Measurements from ENCODE around the gene SMIM20.

The SMIM20 gene

DNA sequence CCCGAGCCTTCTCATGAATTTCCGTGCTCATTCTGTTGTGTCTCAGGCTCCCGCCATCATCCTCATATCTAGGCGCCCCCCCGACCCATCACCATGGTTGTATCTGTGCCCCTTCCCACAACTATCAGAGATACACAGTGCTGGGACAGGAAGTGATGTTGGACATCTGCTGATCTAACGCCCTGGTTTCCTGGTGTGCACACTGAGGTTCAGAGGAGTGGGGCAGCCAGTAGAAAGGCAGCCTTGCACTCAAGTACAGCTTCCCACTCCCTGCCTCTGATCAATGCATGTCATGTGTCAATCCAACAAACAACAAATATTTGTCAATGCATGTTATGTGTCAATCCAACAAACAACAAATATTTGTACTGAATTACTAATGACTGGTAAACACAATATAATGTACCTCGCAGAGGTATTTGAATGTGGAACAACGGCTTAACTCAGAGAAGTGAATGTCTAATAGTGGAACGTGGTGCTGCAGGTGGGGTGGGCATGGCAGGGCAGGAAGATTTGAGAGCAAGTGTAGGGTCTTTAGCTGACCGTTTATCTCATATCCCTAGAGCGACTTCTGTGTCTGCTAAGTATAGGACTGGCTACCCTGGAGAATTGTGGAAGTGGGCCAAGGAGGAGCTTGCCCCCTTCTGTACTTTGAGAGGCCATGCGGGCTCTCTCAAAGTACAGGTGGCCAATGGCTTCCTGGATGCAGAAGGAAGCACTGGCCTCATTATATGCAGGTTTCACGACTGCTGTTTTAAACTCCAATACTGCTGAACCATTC lies 41.0 kb upstream of the SMIM20 start:
- no peak for TF ChIP-seq TAF1 (IDR thresholded peaks at IDR 0.05; ENCODE audit: low read depth)
- no peak for TF ChIP-seq TCF12 (IDR thresholded peaks at IDR 0.05; ENCODE audit: low read depth)
- TF ChIP-seq EGR1 (IDR thresholded peaks at IDR 0.05), result no peak
- TF ChIP-seq RAD21 (IDR thresholded peaks at IDR 0.05; ENCODE audit: low read depth), result no peak
- no peak for TF ChIP-seq NFIC (IDR thresholded peaks at IDR 0.05)
- TF ChIP-seq EP300 (IDR thresholded peaks at IDR 0.05; ENCODE audit: borderline replicate concordance), result no peak

DNA sequence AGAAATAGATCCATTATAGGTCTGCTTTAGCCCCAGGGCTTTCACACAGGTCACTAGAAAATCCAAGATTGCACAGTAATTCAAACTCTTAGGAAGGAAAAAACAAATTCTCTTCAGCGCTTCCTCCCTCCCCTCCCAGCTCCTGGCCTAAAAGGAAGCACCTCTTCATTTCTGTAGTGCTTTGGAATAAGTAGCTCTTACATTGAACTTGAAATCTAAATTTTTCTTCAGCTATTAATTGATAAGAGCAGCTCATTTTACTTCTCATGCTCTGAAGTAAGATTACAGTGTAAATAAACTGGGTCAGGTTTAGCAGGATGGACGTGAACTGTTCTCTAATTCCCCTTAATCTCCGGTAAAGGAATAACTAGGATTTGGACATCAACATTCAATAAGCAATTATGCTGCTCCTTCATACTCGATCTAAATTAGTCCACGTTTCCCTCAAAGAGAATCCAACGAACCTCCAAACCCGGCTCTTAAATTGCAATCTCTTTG lies 40.3 kb upstream of the SMIM20 start:
- TF ChIP-seq ZBTB7A (IDR thresholded peaks at IDR 0.05; ENCODE audit: low read depth), result no peak
- TF ChIP-seq, protein P1, sequence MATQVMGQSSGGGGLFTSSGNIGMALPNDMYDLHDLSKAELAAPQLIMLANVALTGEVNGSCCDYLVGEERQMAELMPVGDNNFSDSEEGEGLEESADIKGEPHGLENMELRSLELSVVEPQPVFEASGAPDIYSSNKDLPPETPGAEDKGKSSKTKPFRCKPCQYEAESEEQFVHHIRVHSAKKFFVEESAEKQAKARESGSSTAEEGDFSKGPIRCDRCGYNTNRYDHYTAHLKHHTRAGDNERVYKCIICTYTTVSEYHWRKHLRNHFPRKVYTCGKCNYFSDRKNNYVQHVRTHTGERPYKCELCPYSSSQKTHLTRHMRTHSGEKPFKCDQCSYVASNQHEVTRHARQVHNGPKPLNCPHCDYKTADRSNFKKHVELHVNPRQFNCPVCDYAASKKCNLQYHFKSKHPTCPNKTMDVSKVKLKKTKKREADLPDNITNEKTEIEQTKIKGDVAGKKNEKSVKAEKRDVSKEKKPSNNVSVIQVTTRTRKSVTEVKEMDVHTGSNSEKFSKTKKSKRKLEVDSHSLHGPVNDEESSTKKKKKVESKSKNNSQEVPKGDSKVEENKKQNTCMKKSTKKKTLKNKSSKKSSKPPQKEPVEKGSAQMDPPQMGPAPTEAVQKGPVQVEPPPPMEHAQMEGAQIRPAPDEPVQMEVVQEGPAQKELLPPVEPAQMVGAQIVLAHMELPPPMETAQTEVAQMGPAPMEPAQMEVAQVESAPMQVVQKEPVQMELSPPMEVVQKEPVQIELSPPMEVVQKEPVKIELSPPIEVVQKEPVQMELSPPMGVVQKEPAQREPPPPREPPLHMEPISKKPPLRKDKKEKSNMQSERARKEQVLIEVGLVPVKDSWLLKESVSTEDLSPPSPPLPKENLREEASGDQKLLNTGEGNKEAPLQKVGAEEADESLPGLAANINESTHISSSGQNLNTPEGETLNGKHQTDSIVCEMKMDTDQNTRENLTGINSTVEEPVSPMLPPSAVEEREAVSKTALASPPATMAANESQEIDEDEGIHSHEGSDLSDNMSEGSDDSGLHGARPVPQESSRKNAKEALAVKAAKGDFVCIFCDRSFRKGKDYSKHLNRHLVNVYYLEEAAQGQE (IDR thresholded peaks at IDR 0.05; ENCODE audit: low read depth), result no peak
- TF ChIP-seq CEBPB (IDR thresholded peaks at IDR 0.05), result no peak
- TF ChIP-seq EGR1 (IDR thresholded peaks at IDR 0.05), result no peak
- TF ChIP-seq, protein P2, sequence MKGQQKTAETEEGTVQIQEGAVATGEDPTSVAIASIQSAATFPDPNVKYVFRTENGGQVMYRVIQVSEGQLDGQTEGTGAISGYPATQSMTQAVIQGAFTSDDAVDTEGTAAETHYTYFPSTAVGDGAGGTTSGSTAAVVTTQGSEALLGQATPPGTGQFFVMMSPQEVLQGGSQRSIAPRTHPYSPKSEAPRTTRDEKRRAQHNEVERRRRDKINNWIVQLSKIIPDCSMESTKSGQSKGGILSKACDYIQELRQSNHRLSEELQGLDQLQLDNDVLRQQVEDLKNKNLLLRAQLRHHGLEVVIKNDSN (IDR thresholded peaks at IDR 0.05), result no peak
- no peak for TF ChIP-seq YY1 (IDR thresholded peaks at IDR 0.05; ENCODE audit: low read depth)
- TF ChIP-seq FOXM1 (IDR thresholded peaks at IDR 0.05; ENCODE audit: borderline replicate concordance, low read depth), result no peak
- no peak for TF ChIP-seq TEAD4 (IDR thresholded peaks at IDR 0.05)
- no peak for TF ChIP-seq TCF12 (IDR thresholded peaks at IDR 0.05; ENCODE audit: low read depth)
- no peak for TF ChIP-seq TAF1 (IDR thresholded peaks at IDR 0.05; ENCODE audit: low read depth)
- TF ChIP-seq CREB1 (IDR thresholded peaks at IDR 0.05; ENCODE audit: low read depth), result no peak
- TF ChIP-seq EP300 (IDR thresholded peaks at IDR 0.05; ENCODE audit: borderline replicate concordance), result no peak
- TF ChIP-seq, protein P3, sequence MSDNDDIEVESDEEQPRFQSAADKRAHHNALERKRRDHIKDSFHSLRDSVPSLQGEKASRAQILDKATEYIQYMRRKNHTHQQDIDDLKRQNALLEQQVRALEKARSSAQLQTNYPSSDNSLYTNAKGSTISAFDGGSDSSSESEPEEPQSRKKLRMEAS (IDR thresholded peaks at IDR 0.05), result no peak
- TF ChIP-seq RAD21 (IDR thresholded peaks at IDR 0.05; ENCODE audit: low read depth), result no peak
- no peak for TF ChIP-seq NFIC (IDR thresholded peaks at IDR 0.05)

DNA sequence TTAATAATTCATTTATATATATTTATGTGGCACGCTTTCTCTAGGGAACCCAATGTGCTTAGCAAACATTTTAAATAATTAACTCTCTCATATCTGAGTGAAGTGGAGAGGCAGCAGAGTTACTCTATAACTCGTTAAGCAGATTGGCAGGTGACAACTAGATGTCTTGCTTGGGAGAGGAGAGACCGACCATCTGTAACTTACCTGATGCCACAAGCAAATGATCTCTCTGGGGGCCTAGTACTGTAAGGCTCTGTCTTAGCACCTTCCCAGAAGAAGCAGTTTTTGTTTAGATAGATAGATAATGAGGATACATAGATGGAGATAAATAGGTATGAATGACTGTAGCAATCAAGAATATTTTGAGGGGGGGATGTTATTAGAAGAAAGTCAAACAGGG lies 39.4 kb upstream of the SMIM20 start:
- no peak for TF ChIP-seq ZBTB7A (IDR thresholded peaks at IDR 0.05; ENCODE audit: low read depth)
- TF ChIP-seq, protein P1 (IDR thresholded peaks at IDR 0.05; ENCODE audit: low read depth), result no peak
- no peak for TF ChIP-seq TCF12 (IDR thresholded peaks at IDR 0.05; ENCODE audit: low read depth)
- TF ChIP-seq EGR1 (IDR thresholded peaks at IDR 0.05), result no peak
- TF ChIP-seq NFIC (IDR thresholded peaks at IDR 0.05), result no peak
- no peak for TF ChIP-seq CEBPB (IDR thresholded peaks at IDR 0.05)
- no peak for TF ChIP-seq RAD21 (IDR thresholded peaks at IDR 0.05; ENCODE audit: low read depth)
- no peak for TF ChIP-seq EP300 (IDR thresholded peaks at IDR 0.05; ENCODE audit: borderline replicate concordance)
- no peak for TF ChIP-seq FOXM1 (IDR thresholded peaks at IDR 0.05; ENCODE audit: borderline replicate concordance, low read depth)
- TF ChIP-seq, protein P3 (IDR thresholded peaks at IDR 0.05), result no peak

DNA sequence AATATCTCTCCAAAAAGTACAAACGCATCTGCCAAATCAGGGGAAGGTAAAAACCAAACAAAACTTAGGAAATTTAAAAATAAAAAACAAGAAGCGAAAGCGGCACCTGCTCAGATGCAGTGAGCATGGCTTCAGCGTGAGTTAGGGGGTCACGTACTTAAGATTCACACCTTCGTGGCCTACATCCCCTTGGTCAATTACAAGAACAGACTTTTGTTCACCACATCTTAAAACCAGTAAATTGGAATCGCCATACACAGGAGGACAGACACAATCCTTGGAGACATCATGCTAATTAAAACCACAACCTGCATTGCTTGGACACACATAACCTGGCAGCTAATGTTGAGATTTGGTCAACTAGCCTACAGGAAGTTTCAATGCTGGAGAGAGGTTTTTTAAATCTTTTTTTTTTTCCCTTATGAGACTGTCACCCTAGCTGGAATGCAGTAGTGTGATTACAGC lies 38.7 kb upstream of the SMIM20 start:
- TF ChIP-seq EGR1 (IDR thresholded peaks at IDR 0.05), result no peak

DNA sequence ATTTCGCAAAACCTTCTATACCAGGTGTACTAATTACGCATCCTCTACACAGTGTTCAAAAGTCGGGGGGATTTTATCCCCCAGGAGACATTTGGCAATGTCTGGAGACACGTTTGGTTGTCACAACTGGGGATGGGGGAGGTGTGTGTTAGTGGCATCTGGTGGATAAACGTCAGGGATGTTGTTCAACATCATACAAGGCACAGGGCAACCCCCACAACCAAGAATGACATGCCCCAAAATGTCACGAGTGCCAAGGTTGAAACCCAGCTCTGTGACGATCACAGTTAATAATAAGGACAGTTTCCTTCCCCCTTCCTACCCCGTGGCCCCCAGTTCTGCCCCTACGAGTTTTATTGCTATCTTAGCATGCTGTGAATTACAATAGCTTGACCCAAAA lies 35.3 kb upstream of the SMIM20 start:
- no peak for TF ChIP-seq RAD21 (IDR thresholded peaks at IDR 0.05; ENCODE audit: low read depth)
- no peak for TF ChIP-seq FOXM1 (IDR thresholded peaks at IDR 0.05; ENCODE audit: borderline replicate concordance, low read depth)
- TF ChIP-seq, protein P2 (IDR thresholded peaks at IDR 0.05), result no peak

DNA sequence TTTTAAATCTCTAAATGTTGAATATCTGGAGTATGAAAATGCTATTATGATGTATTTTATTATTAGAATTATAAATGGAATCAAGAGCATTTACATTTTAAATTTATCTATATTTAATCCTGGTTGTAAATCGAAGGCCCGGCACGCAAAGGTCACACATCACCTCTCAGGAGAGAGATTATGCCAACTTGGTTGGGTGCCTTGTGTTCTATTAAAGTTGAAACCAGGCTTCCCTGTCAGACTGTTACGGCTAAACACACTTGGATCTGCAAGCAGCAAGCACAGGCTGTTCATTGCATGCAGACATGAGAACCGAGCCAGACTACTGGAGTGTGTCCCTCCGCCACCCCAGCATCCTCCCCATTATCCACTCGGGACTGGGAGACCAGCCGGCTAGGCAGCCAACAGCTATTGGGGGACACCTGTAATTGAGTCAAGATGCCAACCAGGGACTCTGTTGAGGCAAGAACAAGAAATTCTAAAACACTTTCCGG lies 34.9 kb upstream of the SMIM20 start:
- TF ChIP-seq, protein P2 (IDR thresholded peaks at IDR 0.05), result no peak
- TF ChIP-seq ZBTB7A (IDR thresholded peaks at IDR 0.05; ENCODE audit: low read depth) (no peak), TEAD4 (IDR thresholded peaks at IDR 0.05) (no peak), RAD21 (IDR thresholded peaks at IDR 0.05; ENCODE audit: low read depth) (no peak), YY1 (IDR thresholded peaks at IDR 0.05; ENCODE audit: low read depth) (no peak), NFIC (IDR thresholded peaks at IDR 0.05) (no peak), TCF12 (IDR thresholded peaks at IDR 0.05; ENCODE audit: low read depth) (no peak), EGR1 (IDR thresholded peaks at IDR 0.05) (no peak), EP300 (IDR thresholded peaks at IDR 0.05; ENCODE audit: borderline replicate concordance) (no peak), FOXM1 (IDR thresholded peaks at IDR 0.05; ENCODE audit: borderline replicate concordance, low read depth) (no peak), CEBPB (IDR thresholded peaks at IDR 0.05) (no peak), TAF1 (IDR thresholded peaks at IDR 0.05; ENCODE audit: low read depth) (no peak), CREB1 (IDR thresholded peaks at IDR 0.05; ENCODE audit: low read depth) (no peak)
- TF ChIP-seq, protein P1 (IDR thresholded peaks at IDR 0.05; ENCODE audit: low read depth), result no peak
- TF ChIP-seq, protein P3 (IDR thresholded peaks at IDR 0.05), result no peak

Data from Ishikawa (cell line).